Measurements from ENCODE around the gene CAPN1.
"Not testable (repeated sequence)": the region's sequence is repeated elsewhere in the genome, so short reads cannot be mapped to it uniquely, and the experiment has no call there.

CAPN1 gene

DNA sequence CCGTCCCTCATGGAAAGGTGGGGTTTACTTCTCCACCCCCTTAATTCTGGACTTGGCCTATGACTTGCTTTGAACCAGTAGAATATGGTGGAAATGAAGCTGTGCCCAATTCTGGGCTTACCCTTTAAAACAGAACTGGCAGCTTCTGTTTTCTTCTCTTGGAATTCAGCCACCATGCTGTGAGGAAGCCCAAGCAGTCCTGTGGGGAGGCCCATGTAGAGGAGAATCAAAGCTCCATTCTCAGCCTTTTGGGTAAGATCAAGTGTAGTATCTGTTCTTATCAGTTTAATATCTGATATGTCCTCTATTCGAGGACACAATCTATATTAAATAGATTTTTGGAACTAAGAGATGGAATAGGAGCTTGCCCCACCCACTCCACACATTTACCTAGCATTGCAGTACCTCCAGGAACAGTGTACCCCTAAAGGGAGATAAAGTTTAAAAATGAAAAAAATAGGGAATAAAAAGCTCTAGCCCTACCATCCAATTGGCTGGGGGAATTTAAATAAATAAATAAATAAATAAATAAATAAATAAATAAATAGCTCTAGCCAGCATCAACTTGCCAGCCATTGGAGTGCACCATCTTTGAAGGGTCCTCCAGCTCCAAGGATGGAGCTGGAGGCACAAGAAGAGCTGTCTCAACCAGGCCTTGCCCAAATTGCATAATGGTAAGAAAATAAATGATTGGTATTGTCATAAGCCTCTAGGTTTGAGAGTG, 34.2 kb upstream of the CAPN1 start:
- no peak overlapping the region for H3K27ac ChIP-seq (ENCODE audit: low read length)
- no peaks in the 10 kb centered on the region for H3K36me3 ChIP-seq (ENCODE audit: control insufficient read depth, low read depth, low read length)
- H3K9ac ChIP-seq (ENCODE audit: low read length) = no peak overlapping the region
- no peaks in the 10 kb centered on the region for H3K9me3 ChIP-seq (ENCODE audit: control insufficient read depth, low read depth, low read length)
- H3K27me3 ChIP-seq (ENCODE audit: control insufficient read depth, insufficient read depth, low read length) = peaks cover 4% of the 10 kb centered on the region
- H3K4me1 ChIP-seq (ENCODE audit: control insufficient read depth, low read depth, low read length) = no peaks in the 10 kb centered on the region
- no peak overlapping the region for H3K4me3 ChIP-seq (ENCODE audit: low read length)

DNA sequence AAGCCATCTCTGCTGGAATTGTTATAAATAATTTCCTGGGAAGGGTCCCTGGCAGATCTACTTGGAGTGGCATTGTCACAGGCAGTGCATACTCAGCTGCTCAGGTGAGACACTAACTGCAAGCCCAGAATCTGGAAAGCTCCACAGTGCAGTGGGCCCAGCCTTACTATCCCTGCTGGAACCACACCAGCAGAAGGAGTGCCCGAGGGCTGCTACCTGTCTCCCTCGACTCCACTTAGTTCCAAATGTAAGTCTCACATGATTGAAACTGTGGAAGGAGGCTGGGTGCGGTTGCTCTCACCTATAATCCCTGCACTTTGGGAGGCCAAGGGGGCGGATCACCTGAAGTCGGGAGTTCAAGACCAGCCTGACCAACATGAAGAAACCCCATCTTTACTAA, 33.1 kb upstream of the CAPN1 start:
- no peak overlapping the region for H3K4me3 ChIP-seq (ENCODE audit: low read length)
- H3K9me3 ChIP-seq (ENCODE audit: control insufficient read depth, low read depth, low read length) = no peaks in the 10 kb centered on the region
- H3K36me3 ChIP-seq (ENCODE audit: control insufficient read depth, low read depth, low read length) = no peaks in the 10 kb centered on the region
- peaks cover 4% of the 10 kb centered on the region for H3K27me3 ChIP-seq (ENCODE audit: control insufficient read depth, insufficient read depth, low read length)
- H3K9ac ChIP-seq (ENCODE audit: low read length) = no peak overlapping the region
- no peaks in the 10 kb centered on the region for H3K4me1 ChIP-seq (ENCODE audit: control insufficient read depth, low read depth, low read length)
- H3K27ac ChIP-seq (ENCODE audit: low read length) = no peak overlapping the region

DNA sequence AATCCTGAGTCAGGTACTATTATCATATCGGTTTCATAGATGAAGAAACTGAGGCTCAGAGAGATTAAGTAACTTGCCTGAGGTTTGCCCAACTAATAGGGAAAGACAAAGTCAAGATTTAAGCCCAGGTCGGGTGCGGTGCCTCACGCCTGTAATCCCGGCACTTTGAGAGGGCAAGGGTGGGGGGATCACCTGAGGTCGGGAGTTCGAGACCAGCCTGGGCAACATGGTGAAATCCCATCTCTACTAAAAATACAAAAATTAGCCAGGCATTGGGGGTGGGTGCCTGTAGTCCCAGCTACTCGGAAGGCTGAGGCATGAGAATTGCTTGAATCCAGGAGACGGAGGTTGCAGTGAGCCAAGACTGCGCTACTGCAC, 31.6 kb upstream of the CAPN1 start:
- not testable (repeated sequence) for H3K27ac ChIP-seq (ENCODE audit: low read length); H3K9me3 ChIP-seq (ENCODE audit: control insufficient read depth, low read depth, low read length); H3K4me3 ChIP-seq (ENCODE audit: low read length); H3K9ac ChIP-seq (ENCODE audit: low read length); H3K27me3 ChIP-seq (ENCODE audit: control insufficient read depth, insufficient read depth, low read length); H3K4me1 ChIP-seq (ENCODE audit: control insufficient read depth, low read depth, low read length); H3K36me3 ChIP-seq (ENCODE audit: control insufficient read depth, low read depth, low read length)

DNA sequence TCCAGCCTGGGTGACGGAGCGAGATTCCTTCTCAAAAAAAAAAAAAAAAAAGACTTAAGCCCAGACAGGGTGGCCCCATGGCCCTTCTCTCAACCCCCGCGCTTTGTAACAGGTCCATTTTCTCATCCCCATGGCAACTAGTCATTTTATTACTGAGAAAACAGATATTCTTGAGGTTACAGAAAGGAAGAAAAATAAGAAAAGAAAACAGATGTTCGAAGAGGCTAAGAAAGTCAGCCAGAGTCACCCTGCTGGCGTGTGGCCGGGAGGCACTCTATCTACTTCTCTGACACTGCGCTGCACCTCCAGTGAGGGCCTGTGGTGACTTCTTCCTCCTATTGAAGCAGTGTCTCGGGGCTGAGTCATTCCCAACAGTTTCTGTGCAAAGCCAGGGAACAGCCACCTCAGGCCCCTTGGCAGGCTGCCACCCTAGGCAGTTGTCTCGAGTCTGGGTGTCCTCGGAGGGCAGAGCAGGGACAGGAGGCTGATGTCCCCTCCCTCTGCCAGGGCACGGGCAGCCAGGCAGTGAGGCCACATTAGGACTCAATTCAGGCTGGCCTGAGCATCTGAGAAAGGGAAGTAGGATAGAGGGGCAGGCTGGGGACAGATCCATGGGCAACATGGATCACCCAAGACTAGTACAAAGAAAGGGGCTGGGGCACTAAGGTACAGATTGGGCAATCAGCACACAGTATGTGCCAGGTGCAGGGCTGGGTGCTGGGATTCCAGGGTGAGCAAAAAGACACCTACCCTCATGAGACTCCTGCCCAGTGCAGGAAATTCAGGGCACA, 31.0 kb upstream of the CAPN1 start:
- no peak overlapping the region for H3K9ac ChIP-seq (ENCODE audit: low read length)
- no peaks in the 10 kb centered on the region for H3K4me1 ChIP-seq (ENCODE audit: control insufficient read depth, low read depth, low read length)
- H3K27me3 ChIP-seq (ENCODE audit: control insufficient read depth, insufficient read depth, low read length) = peaks cover 4% of the 10 kb centered on the region
- H3K36me3 ChIP-seq (ENCODE audit: control insufficient read depth, low read depth, low read length) = no peaks in the 10 kb centered on the region
- no peak overlapping the region for H3K27ac ChIP-seq (ENCODE audit: low read length)
- no peak overlapping the region for H3K4me3 ChIP-seq (ENCODE audit: low read length)
- no peaks in the 10 kb centered on the region for H3K9me3 ChIP-seq (ENCODE audit: control insufficient read depth, low read depth, low read length)

DNA sequence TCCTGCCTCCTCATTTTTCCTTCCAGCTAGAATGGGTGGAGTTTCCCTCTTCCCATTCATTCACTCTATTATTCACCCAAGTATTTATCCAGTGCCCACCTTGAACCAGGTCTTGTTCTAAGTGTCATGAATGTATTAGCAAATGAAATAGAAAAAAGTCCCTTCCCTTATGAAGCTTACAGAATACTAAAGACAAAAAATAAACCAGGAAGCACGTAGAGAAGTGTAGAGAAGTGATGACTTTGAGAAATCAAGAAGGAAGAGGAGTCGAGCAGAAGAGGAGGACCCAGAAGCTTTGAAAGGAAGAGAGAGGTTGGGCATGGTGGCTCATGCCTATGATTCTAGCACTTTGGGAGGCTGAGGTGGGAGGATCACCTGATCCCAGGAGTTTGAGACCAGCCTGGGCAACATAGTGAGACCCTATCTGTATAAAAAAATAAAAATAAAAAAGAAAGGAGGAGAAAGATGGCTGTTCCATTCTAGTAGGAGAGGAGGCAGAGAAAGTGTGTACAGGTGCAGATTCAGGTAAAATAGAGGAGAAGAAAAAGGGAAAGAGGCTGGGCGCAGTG, 30.3 kb upstream of the CAPN1 start:
- Histone ChIP-seq H3K4me1 (ENCODE audit: control insufficient read depth, low read depth, low read length) (no peaks in the 10 kb centered on the region), H3K9me3 (ENCODE audit: control insufficient read depth, low read depth, low read length) (no peaks in the 10 kb centered on the region), H3K27me3 (ENCODE audit: control insufficient read depth, insufficient read depth, low read length) (peaks cover 4% of the 10 kb centered on the region), H3K4me3 (ENCODE audit: low read length) (no peak overlapping the region), H3K9ac (ENCODE audit: low read length) (no peak overlapping the region), H3K36me3 (ENCODE audit: control insufficient read depth, low read depth, low read length) (no peaks in the 10 kb centered on the region), H3K27ac (ENCODE audit: low read length) (no peak overlapping the region)

DNA sequence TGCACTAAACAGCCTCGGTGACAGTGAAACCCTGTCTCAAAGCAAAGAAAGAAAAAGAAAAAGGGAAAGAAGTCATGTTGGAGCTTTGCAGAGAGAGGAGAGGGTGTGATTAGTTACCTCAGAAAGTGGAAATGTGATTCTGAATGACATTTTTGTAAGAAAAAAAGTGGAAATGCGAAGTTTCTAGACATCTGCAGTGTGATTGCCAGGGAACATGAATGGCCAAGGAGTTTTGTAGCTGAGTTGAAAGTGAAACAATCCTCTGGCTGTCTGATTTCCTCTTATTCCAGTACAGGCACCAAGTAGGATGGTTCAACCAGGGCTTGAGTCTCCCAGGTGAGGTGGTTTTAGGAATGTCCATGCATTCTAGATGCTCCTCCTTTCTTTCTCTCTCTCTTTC, 29.6 kb upstream of the CAPN1 start:
- no peaks in the 10 kb centered on the region for H3K4me1 ChIP-seq (ENCODE audit: control insufficient read depth, low read depth, low read length)
- H3K9ac ChIP-seq (ENCODE audit: low read length) = no peak overlapping the region
- H3K27me3 ChIP-seq (ENCODE audit: control insufficient read depth, insufficient read depth, low read length) = peaks cover 4% of the 10 kb centered on the region
- H3K27ac ChIP-seq (ENCODE audit: low read length) = no peak overlapping the region
- H3K9me3 ChIP-seq (ENCODE audit: control insufficient read depth, low read depth, low read length) = no peaks in the 10 kb centered on the region
- no peaks in the 10 kb centered on the region for H3K36me3 ChIP-seq (ENCODE audit: control insufficient read depth, low read depth, low read length)
- H3K4me3 ChIP-seq (ENCODE audit: low read length) = no peak overlapping the region

DNA sequence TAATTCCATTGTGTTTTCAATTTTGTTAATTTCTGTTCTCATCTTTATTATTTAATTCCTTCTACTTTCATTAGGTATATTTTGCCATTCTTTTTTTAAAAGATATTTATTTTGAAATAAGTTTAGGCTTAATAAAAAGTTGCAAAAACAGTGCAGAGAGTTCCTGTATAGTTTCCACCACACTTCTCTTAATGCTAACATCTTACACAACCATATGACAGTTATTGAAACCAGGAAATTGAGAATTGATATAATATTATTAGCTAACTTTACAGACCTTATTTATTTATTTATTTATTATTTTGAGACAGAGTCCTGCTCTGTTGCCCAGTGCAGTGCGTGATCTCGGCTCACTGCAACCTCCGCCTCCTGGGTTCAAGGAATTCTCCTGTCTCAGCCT, 25.5 kb upstream of the CAPN1 start:
- no peaks in the 10 kb centered on the region for H3K4me1 ChIP-seq (ENCODE audit: control insufficient read depth, low read depth, low read length)
- H3K36me3 ChIP-seq (ENCODE audit: control insufficient read depth, low read depth, low read length) = no peaks in the 10 kb centered on the region
- no peak overlapping the region for H3K9ac ChIP-seq (ENCODE audit: low read length)
- H3K4me3 ChIP-seq (ENCODE audit: low read length) = no peak overlapping the region
- H3K27me3 ChIP-seq (ENCODE audit: control insufficient read depth, insufficient read depth, low read length) = peaks cover 4% of the 10 kb centered on the region
- no peak overlapping the region for H3K27ac ChIP-seq (ENCODE audit: low read length)
- no peaks in the 10 kb centered on the region for H3K9me3 ChIP-seq (ENCODE audit: control insufficient read depth, low read depth, low read length)

DNA sequence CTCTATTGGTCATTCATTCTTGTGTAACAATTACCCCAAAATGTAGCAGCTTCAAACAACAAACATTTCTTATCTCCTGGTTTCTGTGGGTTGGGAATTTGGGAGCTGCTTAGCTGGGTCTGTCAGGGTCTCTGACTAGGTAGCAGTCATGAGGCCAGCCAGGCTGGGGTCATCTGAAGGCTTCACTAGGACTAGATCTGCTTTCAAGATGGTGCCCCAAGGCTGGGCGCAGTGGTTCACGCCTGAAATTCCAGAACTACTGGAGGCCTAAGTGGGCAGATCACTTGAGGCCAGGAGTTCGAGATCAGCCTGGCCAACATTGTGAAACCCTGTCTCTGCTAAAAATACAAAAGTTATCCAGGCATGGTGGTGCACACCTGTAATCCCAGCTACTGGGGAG, 24.8 kb upstream of the CAPN1 start:
- H3K36me3 ChIP-seq (ENCODE audit: control insufficient read depth, low read depth, low read length) = no peaks in the 10 kb centered on the region
- no peak overlapping the region for H3K9ac ChIP-seq (ENCODE audit: low read length)
- peaks cover 4% of the 10 kb centered on the region for H3K27me3 ChIP-seq (ENCODE audit: control insufficient read depth, insufficient read depth, low read length)
- no peaks in the 10 kb centered on the region for H3K9me3 ChIP-seq (ENCODE audit: control insufficient read depth, low read depth, low read length)
- H3K4me1 ChIP-seq (ENCODE audit: control insufficient read depth, low read depth, low read length) = no peaks in the 10 kb centered on the region
- H3K4me3 ChIP-seq (ENCODE audit: low read length) = no peak overlapping the region
- no peak overlapping the region for H3K27ac ChIP-seq (ENCODE audit: low read length)

DNA sequence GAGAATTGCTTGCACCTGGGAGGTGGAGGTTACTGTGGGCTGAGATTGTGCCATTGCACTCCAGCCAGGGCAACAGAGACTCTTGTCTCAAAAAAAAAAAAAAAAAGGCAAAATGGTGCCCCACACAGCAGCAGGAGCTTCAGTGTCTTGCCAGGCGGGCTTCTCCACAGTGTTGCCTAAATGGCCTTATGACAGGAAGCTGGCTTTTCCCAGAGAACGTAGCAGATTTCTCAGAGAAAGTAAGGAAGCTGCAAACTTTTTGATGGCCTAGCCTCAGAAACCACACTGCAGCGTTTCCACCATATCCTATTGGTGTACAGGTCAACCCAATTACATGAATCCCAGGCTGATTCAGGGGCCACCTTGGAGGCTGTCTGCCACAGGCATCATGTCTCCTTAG, 24.4 kb upstream of the CAPN1 start:
- H3K27ac ChIP-seq (ENCODE audit: low read length) = no peak overlapping the region
- H3K9me3 ChIP-seq (ENCODE audit: control insufficient read depth, low read depth, low read length) = no peaks in the 10 kb centered on the region
- H3K36me3 ChIP-seq (ENCODE audit: control insufficient read depth, low read depth, low read length) = no peaks in the 10 kb centered on the region
- no peak overlapping the region for H3K9ac ChIP-seq (ENCODE audit: low read length)
- H3K27me3 ChIP-seq (ENCODE audit: control insufficient read depth, insufficient read depth, low read length) = no peaks in the 10 kb centered on the region
- H3K4me3 ChIP-seq (ENCODE audit: low read length) = no peak overlapping the region
- no peaks in the 10 kb centered on the region for H3K4me1 ChIP-seq (ENCODE audit: control insufficient read depth, low read depth, low read length)

DNA sequence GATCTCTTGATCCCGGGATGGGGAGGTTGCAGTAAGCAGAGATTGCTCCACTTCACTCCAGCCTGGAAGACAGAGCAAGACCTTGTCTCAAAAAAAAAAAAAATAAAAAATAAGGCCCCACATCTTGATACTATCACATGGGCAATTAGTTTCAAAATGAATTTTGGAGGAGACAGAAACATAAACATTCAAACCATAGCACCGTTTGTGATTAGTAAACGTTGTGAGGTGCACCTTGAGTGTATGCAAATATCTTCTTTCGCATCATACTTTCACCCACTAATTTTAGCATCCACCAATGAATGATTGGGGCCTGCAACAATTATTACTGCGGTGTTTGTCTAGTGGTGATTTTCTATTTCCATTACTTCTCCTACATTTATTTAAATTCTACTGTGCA, 22.7 kb upstream of the CAPN1 start:
- H3K36me3 ChIP-seq (ENCODE audit: control insufficient read depth, low read depth, low read length) = no peaks in the 10 kb centered on the region
- no peaks in the 10 kb centered on the region for H3K9me3 ChIP-seq (ENCODE audit: control insufficient read depth, low read depth, low read length)
- no peak overlapping the region for H3K9ac ChIP-seq (ENCODE audit: low read length)
- no peaks in the 10 kb centered on the region for H3K4me1 ChIP-seq (ENCODE audit: control insufficient read depth, low read depth, low read length)
- no peaks in the 10 kb centered on the region for H3K27me3 ChIP-seq (ENCODE audit: control insufficient read depth, insufficient read depth, low read length)
- no peak overlapping the region for H3K27ac ChIP-seq (ENCODE audit: low read length)
- no peak overlapping the region for H3K4me3 ChIP-seq (ENCODE audit: low read length)

DNA sequence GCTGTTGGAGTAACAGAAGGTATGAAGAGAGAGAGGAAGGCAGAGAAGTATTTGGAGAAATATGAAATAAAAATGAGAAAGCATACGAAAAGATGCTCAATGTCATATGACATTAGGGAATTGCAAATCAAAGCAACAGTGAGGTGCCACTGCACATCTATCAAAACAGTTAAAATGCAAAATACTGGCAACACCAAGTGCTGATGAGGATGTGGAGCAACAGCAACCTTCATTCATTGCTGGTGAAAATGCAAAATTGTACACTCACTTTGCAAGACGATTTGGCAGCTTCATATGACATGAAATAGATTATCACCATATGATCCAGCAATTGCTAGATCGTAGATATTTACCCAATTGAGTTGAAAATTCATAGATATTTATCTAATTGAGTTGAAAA, 21.1 kb upstream of the CAPN1 start:
- Histone ChIP-seq H3K9ac (ENCODE audit: low read length) (no peak overlapping the region), H3K36me3 (ENCODE audit: control insufficient read depth, low read depth, low read length) (no peaks in the 10 kb centered on the region), H3K27me3 (ENCODE audit: control insufficient read depth, insufficient read depth, low read length) (no peaks in the 10 kb centered on the region), H3K4me3 (ENCODE audit: low read length) (no peak overlapping the region), H3K27ac (ENCODE audit: low read length) (no peak overlapping the region), H3K9me3 (ENCODE audit: control insufficient read depth, low read depth, low read length) (no peaks in the 10 kb centered on the region), H3K4me1 (ENCODE audit: control insufficient read depth, low read depth, low read length) (no peaks in the 10 kb centered on the region)

DNA sequence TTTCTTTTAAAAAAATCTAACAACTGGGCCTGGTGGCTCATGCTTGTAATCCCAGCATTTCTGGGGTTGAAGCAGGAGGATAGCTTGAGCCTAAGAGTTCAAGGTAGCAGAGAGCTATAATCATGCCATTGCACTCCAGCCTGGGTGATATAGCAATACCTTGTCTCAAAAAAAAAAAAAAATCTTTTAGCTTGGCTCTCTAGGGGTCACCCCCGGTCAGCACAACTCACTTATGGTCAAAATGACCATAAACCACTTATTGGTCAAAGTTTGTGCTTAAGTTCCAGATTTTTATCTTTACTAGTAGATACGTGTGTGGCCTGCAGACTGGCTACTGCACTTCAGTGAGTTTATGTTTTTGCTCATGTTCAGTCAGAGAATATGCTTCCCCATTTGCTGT, 18.0 kb upstream of the CAPN1 start:
- no peak overlapping the region for H3K4me3 ChIP-seq (ENCODE audit: low read length)
- H3K27me3 ChIP-seq (ENCODE audit: control insufficient read depth, insufficient read depth, low read length) = no peaks in the 10 kb centered on the region
- H3K27ac ChIP-seq (ENCODE audit: low read length) = no peak overlapping the region
- no peaks in the 10 kb centered on the region for H3K9me3 ChIP-seq (ENCODE audit: control insufficient read depth, low read depth, low read length)
- H3K9ac ChIP-seq (ENCODE audit: low read length) = no peak overlapping the region
- H3K4me1 ChIP-seq (ENCODE audit: control insufficient read depth, low read depth, low read length) = no peaks in the 10 kb centered on the region
- no peaks in the 10 kb centered on the region for H3K36me3 ChIP-seq (ENCODE audit: control insufficient read depth, low read depth, low read length)
